B cell (primary cell): Measurements from ENCODE around the gene RBPJ. TPM values are rescaled to one million over a fixed set of nuclear protein-coding genes. Genes with fewer than 3 reads are reported as not detected.

Source experiments
- ATAC-seq: fragments of 200-7000 bp; cut with Tn5 transposase; one replicate; pipeline ENCODE4 v1.10.0; 2021; ENCODE audit warnings: low read depth, mild to moderate bottlenecking, moderate number of reproducible peaks, moderate library complexity
- CTCF ChIA-PET: fragments of 350-600 bp; sonication (Branson Sonifier 250); formaldehyde crosslinking; loops from one replicate; lab custom pipeline; 2021; ENCODE audit warnings: antibody characterized with exemption, inconsistent platforms; lab: Charles Lee
- POLR2A ChIA-PET: fragments of 350-600 bp; sonication (Branson Sonifier 250); formaldehyde crosslinking; loops from one replicate; lab custom pipeline; 2021; ENCODE audit warnings: antibody characterized with exemption; lab: Charles Lee
- DNase-seq: peaks from one replicate; pipeline ENCODE4 v3.0.0; 2013
- H2AFZ ChIP-seq: 2 replicates; pipeline ENCODE4 v1.6.1; 2012; ENCODE audit warnings: mild to moderate bottlenecking, low read depth, low read length; ENCODE audit not compliant: insufficient read depth, poor library complexity, severe bottlenecking
- H3K27ac ChIP-seq, 2 donors: 1 replicate in 1 of 2; 2 replicates in 1 of 2; pipeline ENCODE4 v1.5.1; 2012 to 2013; ENCODE audit warnings: low read length in 2 of 2, mild to moderate bottlenecking in 2 of 2, moderate library complexity in 1 of 2
- H3K27me3 ChIP-seq, 4 experiments: fragments of 200-600 bp in 1 of 4; sonication (generic) in 1 of 4; replicated peaks in 1 of 4; 1 replicate in 2 of 4; 2 replicates in 2 of 4; pipeline versions ENCODE4 v1.6.1 to v1.7.0; 2013 to 2016; ENCODE audit warnings: low read length in 3 of 4, mild to moderate bottlenecking in 2 of 4, mixed read lengths in 1 of 4, moderate library complexity in 1 of 4; ENCODE audit not compliant: insufficient read depth in 4 of 4, control insufficient read depth in 3 of 4; ENCODE audit errors: control extremely low read depth in 1 of 4
- H3K36me3 ChIP-seq, 2 experiments: replicated peaks in 1 of 2; 1 replicate in 1 of 2; 2 replicates in 1 of 2; pipeline versions ENCODE4 v1.6.1 to v1.7.1; 2013; ENCODE audit warnings: low read length in 1 of 2; ENCODE audit not compliant: insufficient read depth in 2 of 2, control insufficient read depth in 1 of 2; ENCODE audit errors: control extremely low read depth in 1 of 2, extremely low read depth in 1 of 2
- H3K4me1 ChIP-seq, 2 donors: fragments of 200-600 bp in 1 of 2; sonication (generic) in 1 of 2; 1 replicate in 1 of 2; 2 replicates in 1 of 2; pipeline versions ENCODE4 v1.5.1 to v1.6.1; 2013 to 2017; ENCODE audit warnings: low read length in 2 of 2; ENCODE audit not compliant: control insufficient read depth in 2 of 2, insufficient read depth in 2 of 2
- H3K4me2 ChIP-seq: replicated peaks from 2 replicates; pipeline ENCODE3; 2012; ENCODE audit warnings: mild to moderate bottlenecking, low read depth, low read length; ENCODE audit not compliant: poor library complexity, severe bottlenecking
- H3K4me3 ChIP-seq, 5 experiments: fragments of 200-600 bp in 1 of 5; sonication (generic) in 1 of 5; 1 replicate in 3 of 5; 2 replicates in 2 of 5; pipeline versions ENCODE4 v1.5.1 to v1.7.0; 2011 to 2016; ENCODE audit warnings: low read length in 4 of 5, mild to moderate bottlenecking in 4 of 5, low read depth in 2 of 5, control low read depth in 1 of 5, moderate library complexity in 1 of 5; ENCODE audit not compliant: insufficient read depth in 1 of 5; ENCODE audit errors: control extremely low read depth in 1 of 5, extremely low read depth in 1 of 5
- H3K79me2 ChIP-seq: fragments of 200-600 bp; sonication (generic); one replicate; pipeline ENCODE4 v1.6.0; 2016; ENCODE audit warnings: low read length; ENCODE audit not compliant: control insufficient read depth, insufficient read depth
- H3K9ac ChIP-seq: fragments of 200-600 bp; sonication (generic); 2 replicates; pipeline ENCODE4 v1.6.1; 2017; ENCODE audit warnings: mild to moderate bottlenecking, low read length, moderate library complexity
- H3K9me3 ChIP-seq, 3 donors: one replicate each; pipeline versions ENCODE4 v1.6.1 to v1.7.1; 2013; ENCODE audit warnings: low read length in 2 of 3; ENCODE audit not compliant: control insufficient read depth in 2 of 3, insufficient read depth in 1 of 3; ENCODE audit errors: control extremely low read depth in 1 of 3
- H4K20me1 ChIP-seq: 2 replicates; pipeline ENCODE4 v1.6.0; 2012; ENCODE audit warnings: mild to moderate bottlenecking, low read length; ENCODE audit not compliant: insufficient read depth, control insufficient read depth, poor library complexity, severe bottlenecking
- H3K27ac Mint-ChIP-seq: one replicate; pipeline ENCODE4 v1.8.0; 2021; ENCODE audit warnings: mixed read lengths
- H3K27me3 Mint-ChIP-seq: one replicate; pipeline ENCODE4 v1.8.0; 2021; ENCODE audit warnings: mixed read lengths
- H3K4me1 Mint-ChIP-seq: one replicate; pipeline ENCODE4 v1.8.0; 2021; ENCODE audit warnings: mixed read lengths
- H3K4me3 Mint-ChIP-seq: one replicate; pipeline ENCODE4 v1.8.0; 2021; ENCODE audit warnings: mixed read lengths
- H3K9me3 Mint-ChIP-seq: one replicate; pipeline ENCODE4 v1.8.0; 2022; ENCODE audit warnings: mixed read lengths; ENCODE audit not compliant: insufficient read depth
- EZH2 ChIP-seq: IDR thresholded peaks from 2 replicates; pipeline ENCODE4 v1.6.1; 2012; ENCODE audit warnings: borderline replicate concordance, low read depth, mild to moderate bottlenecking, moderate library complexity, low read length; ENCODE audit not compliant: insufficient read depth, poor library complexity, severe bottlenecking
- WGBS: methylation state at CpG from one replicate; pipeline ENCODE4 v1.1.5; 2013; ENCODE audit warnings: missing lambda C conversion rate; ENCODE audit not compliant: insufficient coverage; 5-methylcytosine and 5-hydroxymethylcytosine counted together
- intact Hi-C: fragments of 100-400 bp; cut with micrococcal nuclease; formaldehyde crosslinking; loops from one replicate; pipeline ENCODE4 v1.10.0; 2022
- polyA minus RNA-seq: library from RNA; depleted of rRNA, polyadenylated mRNA; stranded (reverse); fragments of >200 nt; gene quantifications from 2 replicates; pipeline ENCODE4 v1.2.3, GENCODE V29; 2012
- polyA plus RNA-seq: library from polyadenylated mRNA; depleted of rRNA; stranded (reverse); fragments of >200 nt; gene quantifications from 2 replicates; pipeline ENCODE4 v1.2.3, GENCODE V29; 2012
- total RNA-seq, 2 donors: library from RNA; stranded (reverse); fragments of 120-200 nt in 1 of 2; gene quantifications; 1 replicate in 1 of 2; 2 replicates in 1 of 2; pipeline versions ENCODE4 v1.2.3 to v1.2.4, GENCODE V29; 2013 to 2022
- TF ChIP-seq, protein P1 (sequence below): fragments of 200-600 bp; IDR thresholded peaks from one replicate; pipeline ENCODE4 v1.8.0; 2022; ENCODE audit warnings: antibody characterized with exemption, mild to moderate bottlenecking

Gene RBPJ
- 50.1 and 58.1 TPM in 2 replicates for total RNA-seq
- 35.0 TPM for total RNA-seq (2013)
- 10.6 and 27.8 TPM in 2 replicates for polyA plus RNA-seq
- 13.5 and 19.6 TPM in 2 replicates for polyA minus RNA-seq

DNA sequence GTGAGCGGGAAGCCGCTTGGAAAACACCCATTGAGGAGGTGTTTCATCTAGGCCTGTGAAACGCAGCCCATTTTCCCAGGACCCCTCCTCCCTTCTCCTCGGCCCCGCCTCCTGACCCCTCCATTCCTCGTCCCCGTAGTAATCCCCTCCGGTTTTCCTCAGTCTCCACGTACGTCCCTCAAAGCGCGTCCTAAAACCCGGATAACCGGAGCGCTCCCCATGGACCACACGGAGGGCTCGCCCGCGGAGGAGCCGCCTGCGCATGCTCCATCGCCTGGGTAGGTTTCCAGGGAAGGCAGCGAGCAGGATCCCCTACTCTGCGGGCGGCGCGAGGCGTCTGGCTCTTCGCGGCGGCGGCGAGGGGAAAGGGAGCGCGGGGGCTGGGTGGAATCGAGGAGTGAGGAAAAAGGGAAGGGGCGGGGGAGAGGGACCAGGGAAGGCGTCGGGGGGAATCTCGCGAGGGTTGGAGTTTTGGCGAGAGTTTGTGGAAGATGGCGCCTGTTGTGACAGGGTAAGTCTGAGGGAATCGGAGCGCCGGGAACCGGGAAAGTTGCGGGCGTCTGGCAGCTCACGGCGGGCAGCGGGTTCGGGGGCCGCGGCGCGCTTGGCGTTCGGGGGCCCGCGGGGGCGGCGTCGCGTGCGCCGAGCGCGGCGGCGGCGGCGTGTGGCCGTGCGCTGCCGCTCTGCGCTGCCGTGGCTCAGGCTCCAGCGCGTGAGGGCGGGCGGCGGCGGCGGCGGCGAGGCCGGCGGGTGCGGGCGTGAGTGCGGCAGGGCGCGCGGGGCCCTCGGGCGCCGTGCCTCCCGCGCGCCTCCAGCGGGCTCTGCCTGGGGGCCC is at the start of gene RBPJ:
Gene RBPJ, plus strand, starts transcription at position 477 of the 835 bp plus-strand sequence. Its CDS starts 15 bp downstream, at position 492.
- Mint-ChIP-seq H3K27ac (peak within 1 kb of the TSS; percentile 99), H3K9me3 (peaks cover 4% of the 10 kb centered on the region), H3K4me1 (peaks cover 34% of the 10 kb centered on the region), H3K27me3 (no peaks in the 10 kb centered on the region), H3K4me3 (peak within 1 kb of the TSS; percentile 99)
- Histone ChIP-seq H3K4me1 (peaks cover 13 to 22% of the 10 kb centered on the region in 2 donors), H3K27ac (peak within 1 kb of the TSS; percentile 78 to 89), H3K9me3 (peaks cover 0 to under 1% (median 0%) of the 10 kb centered on the region in 3 donors), H2AFZ (peak within 1 kb of the TSS; percentile 99), H3K27me3 (no peaks in the 10 kb centered on the region), H3K4me3 (peak within 1 kb of the TSS; percentile 75 to 91 (median 87)), H3K9ac (peak within 1 kb of the TSS; percentile 80), H4K20me1 (peaks cover 20% of the 10 kb centered on the region), H3K79me2 (peaks cover 51% of the 10 kb centered on the region), H3K36me3 (no peaks in the 10 kb centered on the region), H3K4me2 (peak within 1 kb of the TSS; percentile 97)
- DNase-seq: peak; percentile 94
- TF ChIP-seq, protein P1, sequence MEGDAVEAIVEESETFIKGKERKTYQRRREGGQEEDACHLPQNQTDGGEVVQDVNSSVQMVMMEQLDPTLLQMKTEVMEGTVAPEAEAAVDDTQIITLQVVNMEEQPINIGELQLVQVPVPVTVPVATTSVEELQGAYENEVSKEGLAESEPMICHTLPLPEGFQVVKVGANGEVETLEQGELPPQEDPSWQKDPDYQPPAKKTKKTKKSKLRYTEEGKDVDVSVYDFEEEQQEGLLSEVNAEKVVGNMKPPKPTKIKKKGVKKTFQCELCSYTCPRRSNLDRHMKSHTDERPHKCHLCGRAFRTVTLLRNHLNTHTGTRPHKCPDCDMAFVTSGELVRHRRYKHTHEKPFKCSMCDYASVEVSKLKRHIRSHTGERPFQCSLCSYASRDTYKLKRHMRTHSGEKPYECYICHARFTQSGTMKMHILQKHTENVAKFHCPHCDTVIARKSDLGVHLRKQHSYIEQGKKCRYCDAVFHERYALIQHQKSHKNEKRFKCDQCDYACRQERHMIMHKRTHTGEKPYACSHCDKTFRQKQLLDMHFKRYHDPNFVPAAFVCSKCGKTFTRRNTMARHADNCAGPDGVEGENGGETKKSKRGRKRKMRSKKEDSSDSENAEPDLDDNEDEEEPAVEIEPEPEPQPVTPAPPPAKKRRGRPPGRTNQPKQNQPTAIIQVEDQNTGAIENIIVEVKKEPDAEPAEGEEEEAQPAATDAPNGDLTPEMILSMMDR: no peak
- TF ChIP-seq EZH2: no peak
- under 1% methylated on average over 100 of the region's 102 CpGs for WGBS
- intact Hi-C loops: loop anchor here (1.0 to 10.0 kb wide), 6 partner anchors 246 to 1006 kb away; partner anchors contain the start of genes ANAPC4, SEL1L3, SMIM20 and ZCCHC4
- POLR2A ChIA-PET: interaction anchor here (1.0 to 2.2 kb wide), 3 partner anchors 10 to 407 kb away, joined by 3 to 7 read pairs (median 4); partner anchors contain the start of gene SMIM20
- CTCF ChIA-PET: interaction anchor here (0.8 to 2.9 kb wide), 5 partner anchors 10 to 479 kb away, joined by 3 to 23 read pairs (median 5); no protein-coding TSS in a partner anchor
- ATAC-seq: peak; percentile 35

GRCh38 chr4:26271703-26272102 is 49.1 kb upstream of the RBPJ start:
- CTCF ChIA-PET: no interaction called here
- Histone ChIP-seq H3K9me3 (no peaks in the 10 kb centered on the region), H2AFZ (no peak overlapping the region), H3K9ac (no peak overlapping the region), H3K4me1 (no peaks in the 10 kb centered on the region), H3K27me3 (no peaks in the 10 kb centered on the region), H3K27ac (no peak overlapping the region), H3K4me3 (no peak overlapping the region), H3K36me3 (no peaks in the 10 kb centered on the region), H3K79me2 (no peaks in the 10 kb centered on the region), H3K4me2 (no peak overlapping the region), H4K20me1 (no peaks in the 10 kb centered on the region)
- no peak for ATAC-seq
- H3K27me3 Mint-ChIP-seq: peaks cover 10% of the 10 kb centered on the region
- H3K4me1 Mint-ChIP-seq: no peaks in the 10 kb centered on the region
- intact Hi-C loops: no loop called here
- POLR2A ChIA-PET: no interaction called here
- WGBS: 100% methylated on average over 5 of the region's 5 CpGs
- DNase-seq: no peak
- no peak overlapping the region for H3K27ac Mint-ChIP-seq
- no peak overlapping the region for H3K4me3 Mint-ChIP-seq
- no peaks in the 10 kb centered on the region for H3K9me3 Mint-ChIP-seq
- no peak for TF ChIP-seq EZH2
- TF ChIP-seq, protein P1: no peak
